Caco-2 (cell line): ENCODE measurements around the gene PDE3B. TPM values are rescaled to one million over a fixed set of nuclear protein-coding genes. Genes with fewer than 3 reads are reported as not detected.

Source experiments
- BruUV-seq: library from RNA; stranded (reverse); fragments of 400-500 nt; replicated peaks from 2 replicates; lab custom pipeline; 2021; lab: Mats Ljungman, UMichigan
- CTCF ChIA-PET: fragments of 300-600 bp; sonication (Branson Sonifier 250); formaldehyde crosslinking; loops from one replicate; lab custom pipeline; 2022; ENCODE audit warnings: antibody characterized with exemption; lab: Charles Lee
- POLR2A ChIA-PET: fragments of 300-600 bp; sonication (Branson Sonifier 250); formaldehyde crosslinking; loops from one replicate; lab custom pipeline; 2022; ENCODE audit warnings: antibody characterized with exemption; lab: Charles Lee
- DNase-seq, 2 experiments: peaks; one replicate each; pipeline versions ENCODE4 v3.0.0 to v3.0.0-alpha.2; 2020 to 2022
- H3K27me3 ChIP-seq: replicated peaks from 2 replicates; pipeline ENCODE4 v1.6.0; 2011; ENCODE audit warnings: low read length; ENCODE audit not compliant: control insufficient read depth, insufficient read depth
- H3K36me3 ChIP-seq: 2 replicates; pipeline ENCODE4 v1.5.1; 2011; ENCODE audit warnings: low read length; ENCODE audit not compliant: control insufficient read depth, insufficient read depth
- H3K4me1 ChIP-seq: fragments of 250-450 bp; sonication (Bioruptor Pico); 2 replicates; pipeline ENCODE4 v1.5.1; 2020; ENCODE audit warnings: mild to moderate bottlenecking
- H3K4me3 ChIP-seq: 2 replicates; pipeline ENCODE4 v1.5.1; 2011; ENCODE audit warnings: low read depth, mild to moderate bottlenecking, control low read depth, low read length
- H3K9me3 ChIP-seq: fragments of 250-450 bp; sonication (Bioruptor Pico); 2 replicates; pipeline ENCODE4 v1.5.1; 2020; ENCODE audit warnings: mild to moderate bottlenecking, moderate library complexity
- H3K27ac Mint-ChIP-seq: one replicate; pipeline ENCODE4 v1.8.0; 2022; ENCODE audit warnings: mixed read lengths; ENCODE audit not compliant: unreplicated experiment
- H3K27me3 Mint-ChIP-seq: one replicate; pipeline ENCODE4 v1.8.0; 2022; ENCODE audit warnings: mixed read lengths; ENCODE audit not compliant: insufficient read depth, unreplicated experiment
- H3K36me3 Mint-ChIP-seq: one replicate; pipeline ENCODE4 v1.8.0; 2022; ENCODE audit warnings: mild to moderate bottlenecking, mixed read lengths; ENCODE audit not compliant: insufficient read depth, unreplicated experiment
- H3K4me1 Mint-ChIP-seq: one replicate; pipeline ENCODE4 v1.8.0; 2022; ENCODE audit warnings: low read depth, mixed read lengths; ENCODE audit not compliant: unreplicated experiment
- H3K4me3 Mint-ChIP-seq: one replicate; pipeline ENCODE4 v1.8.0; 2022; ENCODE audit warnings: mild to moderate bottlenecking, moderate library complexity, mixed read lengths; ENCODE audit not compliant: unreplicated experiment
- H3K9me3 Mint-ChIP-seq: one replicate; pipeline ENCODE4 v1.8.0; 2022; ENCODE audit warnings: mixed read lengths; ENCODE audit not compliant: unreplicated experiment
- CTCF ChIP-seq, 2 experiments: fragments of 200-600 bp in 1 of 2; IDR thresholded peaks; 1 replicate in 1 of 2; 2 replicates in 1 of 2; pipeline versions ENCODE4 v1.5.1 to v1.8.0; 2011 to 2022; ENCODE audit warnings: antibody characterized with exemption in 1 of 2, control low read depth in 1 of 2, inconsistent platforms in 1 of 2, low read depth in 1 of 2, low read length in 1 of 2, mild to moderate bottlenecking in 1 of 2, moderate library complexity in 1 of 2; ENCODE audit not compliant: insufficient read depth in 1 of 2, severe bottlenecking in 1 of 2, unreplicated experiment in 1 of 2
- intact Hi-C: fragments of 100-400 bp; cut with micrococcal nuclease; formaldehyde crosslinking; loops from one replicate; pipeline ENCODE4 v1.10.0; 2022; ENCODE audit not compliant: unreplicated experiment
- total RNA-seq: library from RNA; stranded (reverse); gene quantifications from 2 replicates; pipeline ENCODE4 v1.2.3, GENCODE V29; 2022

PDE3B gene
- total RNA-seq, 1 experiment from 2014 or later: 21.8 TPM

- intact Hi-C loops: no loop called here
- Mint-ChIP-seq H3K4me1 (no peaks in the 10 kb centered on the region), H3K4me3 (no peak overlapping the region), H3K27ac (no peak overlapping the region), H3K36me3 (no peaks in the 10 kb centered on the region), H3K9me3 (no peaks in the 10 kb centered on the region), H3K27me3 (no peaks in the 10 kb centered on the region)
- DNase-seq: no peak
- Histone ChIP-seq H3K36me3 (no peaks in the 10 kb centered on the region), H3K4me3 (no peak overlapping the region), H3K9me3 (no peaks in the 10 kb centered on the region), H3K27me3 (no peaks in the 10 kb centered on the region), H3K4me1 (no peaks in the 10 kb centered on the region)
- TF ChIP-seq CTCF (IDR thresholded peaks at IDR 0.05; ENCODE audit: insufficient read depth in 1 of 2, low read depth in 1 of 2, low read length in 1 of 2, severe bottlenecking in 1 of 2, unreplicated experiment in 1 of 2): no peak
- BruUV-seq: no TSS peak
- ChIA-PET CTCF (no interaction called here), POLR2A (no interaction called here)
These were observed 120.6 kb downstream of the PDE3B start for GRCh38 chr11:14764179-14764578.

- H3K9me3 Mint-ChIP-seq: no peaks in the 10 kb centered on the region
- Histone ChIP-seq H3K27me3 (no peaks in the 10 kb centered on the region), H3K4me3 (no peak overlapping the region), H3K9me3 (no peaks in the 10 kb centered on the region), H3K4me1 (no peaks in the 10 kb centered on the region), H3K36me3 (no peaks in the 10 kb centered on the region)
- TF ChIP-seq CTCF (IDR thresholded peaks at IDR 0.05; ENCODE audit: insufficient read depth in 1 of 2, low read depth in 1 of 2, low read length in 1 of 2, severe bottlenecking in 1 of 2, unreplicated experiment in 1 of 2): no peak
- intact Hi-C loops: no loop called here
- CTCF ChIA-PET: no interaction called here
- no peak overlapping the region for H3K27ac Mint-ChIP-seq
- no peak overlapping the region for H3K4me3 Mint-ChIP-seq
- H3K4me1 Mint-ChIP-seq: no peaks in the 10 kb centered on the region
- H3K27me3 Mint-ChIP-seq: no peaks in the 10 kb centered on the region
- no peak for DNase-seq
- POLR2A ChIA-PET: no interaction called here
- no TSS peak for BruUV-seq
- no peaks in the 10 kb centered on the region for H3K36me3 Mint-ChIP-seq
These were observed 121.2 kb downstream of the PDE3B start for GRCh38 chr11:14764579-14765527.

- Histone ChIP-seq H3K4me1 (no peaks in the 10 kb centered on the region), H3K36me3 (no peaks in the 10 kb centered on the region), H3K9me3 (no peaks in the 10 kb centered on the region), H3K27me3 (no peaks in the 10 kb centered on the region), H3K4me3 (no peak overlapping the region)
- no peak for DNase-seq
- no peaks in the 10 kb centered on the region for H3K4me1 Mint-ChIP-seq
- no TSS peak for BruUV-seq
- H3K4me3 Mint-ChIP-seq: no peak overlapping the region
- ChIA-PET CTCF (no interaction called here), POLR2A (no interaction called here)
- H3K9me3 Mint-ChIP-seq: no peaks in the 10 kb centered on the region
- no peaks in the 10 kb centered on the region for H3K27me3 Mint-ChIP-seq
- intact Hi-C loops: no loop called here
- H3K36me3 Mint-ChIP-seq: no peaks in the 10 kb centered on the region
- no peak for TF ChIP-seq CTCF (IDR thresholded peaks at IDR 0.05; ENCODE audit: insufficient read depth in 1 of 2, low read depth in 1 of 2, low read length in 1 of 2, severe bottlenecking in 1 of 2, unreplicated experiment in 1 of 2)
- no peak overlapping the region for H3K27ac Mint-ChIP-seq
These were observed 123.0 kb downstream of the PDE3B start for GRCh38 chr11:14766585-14766984.
